Fibroblast of the aortic adventitia (primary cell): Measurements from ENCODE around the gene RMP24.

Source experiments
- DNase-seq: peaks from one replicate; pipeline ENCODE4 v3.0.0-alpha.2; 2010; ENCODE audit warnings: low read depth
- H3K4me3 ChIP-seq: 2 replicates; pipeline ENCODE4 v1.5.1; 2011; ENCODE audit warnings: low read depth, mild to moderate bottlenecking, control low read depth, low read length, moderate library complexity
- TF ChIP-seq, protein P1 (sequence below): IDR thresholded peaks from 2 replicates; pipeline ENCODE4 v1.5.1; 2011; ENCODE audit warnings: mild to moderate bottlenecking, low read length, control low read depth, inconsistent platforms; ENCODE audit not compliant: insufficient read depth

RMP24 gene

GRCh38 chr18:35935805-35936204, 36.7 kb upstream of the RMP24 start:
- TF ChIP-seq, protein P1, sequence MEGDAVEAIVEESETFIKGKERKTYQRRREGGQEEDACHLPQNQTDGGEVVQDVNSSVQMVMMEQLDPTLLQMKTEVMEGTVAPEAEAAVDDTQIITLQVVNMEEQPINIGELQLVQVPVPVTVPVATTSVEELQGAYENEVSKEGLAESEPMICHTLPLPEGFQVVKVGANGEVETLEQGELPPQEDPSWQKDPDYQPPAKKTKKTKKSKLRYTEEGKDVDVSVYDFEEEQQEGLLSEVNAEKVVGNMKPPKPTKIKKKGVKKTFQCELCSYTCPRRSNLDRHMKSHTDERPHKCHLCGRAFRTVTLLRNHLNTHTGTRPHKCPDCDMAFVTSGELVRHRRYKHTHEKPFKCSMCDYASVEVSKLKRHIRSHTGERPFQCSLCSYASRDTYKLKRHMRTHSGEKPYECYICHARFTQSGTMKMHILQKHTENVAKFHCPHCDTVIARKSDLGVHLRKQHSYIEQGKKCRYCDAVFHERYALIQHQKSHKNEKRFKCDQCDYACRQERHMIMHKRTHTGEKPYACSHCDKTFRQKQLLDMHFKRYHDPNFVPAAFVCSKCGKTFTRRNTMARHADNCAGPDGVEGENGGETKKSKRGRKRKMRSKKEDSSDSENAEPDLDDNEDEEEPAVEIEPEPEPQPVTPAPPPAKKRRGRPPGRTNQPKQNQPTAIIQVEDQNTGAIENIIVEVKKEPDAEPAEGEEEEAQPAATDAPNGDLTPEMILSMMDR = no peak

DNA sequence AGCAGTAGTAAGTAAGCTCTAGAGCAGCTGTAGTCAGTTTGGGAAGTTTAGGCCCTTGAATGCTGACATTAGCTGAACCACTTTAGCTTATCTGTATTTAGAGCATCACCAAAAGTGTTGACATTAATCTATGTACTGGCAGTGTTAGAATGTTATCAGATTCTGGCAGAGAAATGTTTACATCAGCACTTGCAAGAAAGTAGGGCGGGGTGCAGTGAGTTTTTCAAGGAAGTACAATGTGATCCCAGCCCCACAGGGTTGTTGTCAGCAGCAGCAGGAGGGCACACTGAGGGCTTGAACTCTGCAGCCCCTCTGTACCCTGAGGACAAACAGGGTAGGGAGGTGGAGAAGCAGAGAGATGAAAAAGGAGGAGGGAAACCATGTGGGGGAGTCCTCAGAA, 35.5 kb upstream of the RMP24 start:
- TF ChIP-seq, protein P1 = no peak
- DNase-seq = peak; percentile 22
- no peak overlapping the region for H3K4me3 ChIP-seq

More at GRCh38 chr18:35935805-35936204, 36.7 kb upstream of the RMP24 start:
- no peak overlapping the region for H3K4me3 ChIP-seq
- no peak for DNase-seq

GRCh38 chr18:35938158-35938557, 34.3 kb upstream of the RMP24 start:
- H3K4me3 ChIP-seq = no peak overlapping the region
- DNase-seq = peak; percentile 51
- TF ChIP-seq, protein P1 = no peak

- DNase-seq = no peak
- H3K4me3 ChIP-seq = no peak overlapping the region
- TF ChIP-seq, protein P1 = no peak
Observed at GRCh38 chr18:35938562-35938961, 33.9 kb upstream of the RMP24 start.

DNA sequence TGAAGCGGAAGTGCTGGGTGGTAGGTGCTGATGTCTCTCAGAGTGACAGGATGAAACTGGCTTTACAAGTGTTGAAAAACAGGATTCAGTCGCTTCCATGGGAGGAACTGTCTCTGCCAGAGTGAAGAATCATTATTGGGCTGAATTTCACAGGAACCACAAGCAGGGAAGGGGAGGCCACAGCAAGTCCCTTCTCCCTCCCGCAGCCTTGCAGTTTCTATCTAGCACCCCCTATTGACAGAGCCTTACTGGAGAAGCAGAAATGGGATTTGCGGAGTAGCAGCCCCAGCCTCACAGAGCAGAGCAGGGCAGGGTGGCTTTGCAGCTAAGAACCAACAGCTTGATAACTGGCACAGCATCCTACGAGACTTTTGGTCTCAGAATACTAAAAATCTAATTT, 33.3 kb upstream of the RMP24 start:
- DNase-seq = peak; percentile 4
- H3K4me3 ChIP-seq = no peak overlapping the region
- TF ChIP-seq, protein P1 = peak; percentile 27

- no peak for DNase-seq
- TF ChIP-seq, protein P1 = no peak
Observed at GRCh38 chr18:35941299-35941698, 31.2 kb upstream of the RMP24 start.

GRCh38 chr18:35942133-35942532, 30.3 kb upstream of the RMP24 start:
- no peak for DNase-seq
- H3K4me3 ChIP-seq = no peak overlapping the region
- TF ChIP-seq, protein P1 = no peak

More at GRCh38 chr18:35941299-35941698, 31.2 kb upstream of the RMP24 start:
- H3K4me3 ChIP-seq = no peak overlapping the region
